HG02938 (cell line): ENCODE data around the gene TOP1.

Source experiments
- ATAC-seq: cut with Tn5 transposase; IDR thresholded peaks from one replicate; pipeline ENCODE4 v1.9.1; 2021; ENCODE audit warnings: mild to moderate bottlenecking, moderate library complexity; ENCODE audit not compliant: unreplicated experiment

Gene TOP1

GRCh38 chr20:41028359-41029149 is at the start of gene TOP1:
TSS of gene TOP1 (plus strand) at chr20:41028822. CDS start at chr20:41029068, 246 bp downstream.
- ATAC-seq, result peak; percentile 95

GRCh38 chr20:40979247-40979646 is 49.4 kb upstream of the TOP1 start:
- ATAC-seq, result no peak

GRCh38 chr20:40980106-40980827 is 48.4 kb upstream of the TOP1 start:
- ATAC-seq, result no peak

GRCh38 chr20:40980828-40981310 is 47.8 kb upstream of the TOP1 start:
- no peak for ATAC-seq

DNA sequence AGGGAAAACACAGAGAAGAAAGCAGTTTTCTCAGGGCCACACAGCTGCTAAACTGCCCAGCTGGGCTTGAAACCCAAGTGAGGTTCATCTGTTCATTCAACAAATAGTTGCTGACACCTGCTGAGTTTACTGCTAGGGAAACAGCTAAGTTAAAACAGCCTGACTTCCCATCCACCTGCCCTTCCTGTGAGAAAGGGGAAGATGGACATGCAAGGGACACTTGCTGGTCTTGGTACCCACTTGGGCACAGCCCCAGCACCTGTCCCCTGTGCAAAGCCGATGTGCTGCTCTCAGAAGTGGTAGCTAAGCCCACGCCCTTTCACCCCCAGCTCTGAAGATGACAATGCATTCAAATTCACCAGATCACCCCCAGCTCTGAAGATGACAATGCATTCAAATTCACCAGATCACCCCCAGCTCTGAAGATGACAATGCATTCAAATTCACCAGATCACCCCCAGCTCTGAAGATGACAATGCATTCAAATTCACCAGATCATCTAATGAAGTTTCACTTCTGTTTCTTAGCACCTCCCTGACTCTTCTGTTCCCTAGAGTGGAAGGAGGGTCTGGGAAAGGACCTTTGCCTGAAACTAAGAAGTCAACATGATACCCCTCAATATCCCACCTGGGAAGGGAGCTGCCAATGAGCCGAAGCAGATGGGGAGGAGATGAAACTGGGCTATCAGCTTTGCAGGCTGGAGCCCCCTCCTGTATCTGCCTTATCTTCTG is 46.0 kb upstream of the TOP1 start:
- no peak for ATAC-seq

DNA sequence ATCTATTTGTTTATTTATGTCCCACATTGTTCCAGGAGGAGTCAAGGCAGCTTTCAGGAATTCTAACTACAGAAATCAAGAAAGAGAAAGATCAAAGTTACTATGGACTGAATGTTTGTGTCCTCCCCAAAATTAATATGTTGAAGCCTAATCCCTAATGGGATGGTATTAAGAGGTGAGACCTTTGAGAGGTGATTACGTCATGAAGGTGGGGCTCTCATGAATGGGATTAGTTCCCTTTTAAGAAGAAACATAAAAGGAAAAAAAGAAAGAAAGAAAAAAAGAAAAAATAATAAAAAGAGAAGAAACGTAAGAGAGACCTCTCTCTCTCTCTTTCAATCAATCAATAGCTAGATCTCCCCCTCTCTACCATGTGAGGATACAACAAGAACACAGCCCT is 44.7 kb upstream of the TOP1 start:
- ATAC-seq, result no peak

GRCh38 chr20:40984496-40984895 is 44.1 kb upstream of the TOP1 start:
- no peak for ATAC-seq

GRCh38 chr20:40986774-40987173 is 41.8 kb upstream of the TOP1 start:
- no peak for ATAC-seq

DNA sequence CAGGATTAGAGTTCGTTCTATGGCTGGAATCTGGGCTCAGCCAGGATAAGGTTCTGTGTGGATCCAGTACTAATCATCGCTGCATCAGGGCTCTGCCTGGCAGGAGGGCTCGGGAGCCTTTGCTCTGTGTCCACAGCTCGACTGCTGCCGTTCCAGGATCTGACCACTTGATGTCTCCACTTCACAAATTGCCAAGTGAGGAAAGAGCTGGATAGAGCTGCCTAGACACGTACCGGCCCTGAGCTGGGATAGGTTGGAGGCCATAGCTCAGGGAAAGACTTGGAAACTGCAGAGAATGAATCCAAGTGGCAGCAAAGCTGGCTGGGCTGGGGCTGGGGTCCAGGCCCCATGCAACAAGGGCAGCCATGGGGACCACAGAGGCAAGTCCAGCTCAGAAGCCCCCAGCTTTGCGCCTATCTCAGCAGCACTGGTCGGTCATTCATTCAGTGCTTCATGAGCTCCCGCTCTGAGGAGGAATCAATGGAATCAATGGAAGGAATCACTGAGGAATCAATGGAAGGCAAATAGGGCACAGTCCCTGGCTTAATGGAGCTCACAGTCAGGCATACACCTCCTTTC is 38.0 kb upstream of the TOP1 start:
- ATAC-seq, result no peak

- ATAC-seq, result peak; percentile 92
Observed at GRCh38 chr20:40991181-40991889, 37.3 kb upstream of the TOP1 start.

DNA sequence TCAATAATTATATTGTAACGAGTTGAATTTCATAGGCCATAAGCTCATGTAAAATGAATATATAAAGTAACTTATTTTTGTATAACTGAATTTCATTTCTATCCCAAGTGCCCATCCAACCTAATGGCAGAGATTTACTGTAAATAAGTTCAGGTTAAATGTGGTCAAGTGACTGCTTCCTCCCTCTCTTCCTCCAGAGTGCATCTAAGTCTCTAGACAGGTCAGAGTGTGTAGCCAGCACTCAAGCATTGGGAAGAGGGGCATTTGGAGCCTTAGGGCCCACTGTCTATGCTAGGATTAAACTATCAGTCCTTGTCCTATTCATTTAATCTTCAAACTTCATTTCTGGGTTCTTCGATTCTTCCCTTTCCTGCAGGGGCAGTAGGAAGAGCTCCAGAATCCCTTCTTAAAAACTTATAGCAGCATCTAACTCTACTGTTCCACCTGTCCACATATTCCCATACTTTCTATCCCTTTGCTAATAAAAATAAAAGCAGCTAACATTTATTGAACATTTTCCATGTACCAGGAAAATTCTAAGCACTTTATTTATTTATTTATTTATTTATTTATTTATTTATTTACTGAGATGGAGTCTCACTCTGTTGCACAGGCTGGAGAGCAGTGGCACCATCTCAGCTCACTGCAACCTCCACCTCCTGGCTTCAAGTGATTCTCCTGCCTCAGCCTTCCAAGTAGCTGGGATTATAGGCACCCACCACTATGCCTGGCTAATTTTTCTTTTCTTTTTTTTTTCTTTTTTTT is 36.1 kb upstream of the TOP1 start:
- no peak for ATAC-seq

DNA sequence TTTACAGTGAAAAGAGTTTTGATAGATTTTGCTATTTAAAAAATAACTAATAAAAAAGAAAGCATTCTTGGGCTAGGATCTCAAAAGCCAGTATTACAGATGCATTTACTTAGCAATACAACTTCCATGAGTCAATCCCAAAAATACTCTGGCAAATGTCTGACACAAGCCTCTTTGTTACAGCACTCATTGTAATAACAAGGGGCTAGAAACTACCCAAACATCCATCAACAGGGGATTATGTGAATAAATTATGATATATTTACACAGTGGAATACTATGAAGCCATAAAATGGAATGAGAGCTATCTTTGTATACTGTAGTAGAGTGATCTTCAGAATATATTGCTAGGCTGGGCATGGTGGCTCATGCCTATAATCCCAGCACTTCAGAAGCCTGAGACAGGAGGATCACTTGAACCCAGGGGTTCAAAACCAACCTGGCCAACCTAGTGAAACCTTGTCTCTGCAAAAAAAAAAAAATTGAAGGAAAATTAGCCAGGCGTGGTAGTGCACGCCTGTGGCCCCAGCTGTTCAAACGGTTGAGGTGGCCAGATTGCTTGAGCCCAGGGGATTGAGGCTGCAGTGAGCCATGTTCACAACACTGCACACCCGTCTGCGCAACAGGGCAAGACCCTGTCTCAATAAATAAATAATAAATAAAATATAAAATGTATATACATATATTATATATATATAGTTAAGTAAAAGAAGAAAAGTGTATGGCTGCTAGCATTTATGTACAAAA is 34.7 kb upstream of the TOP1 start:
- ATAC-seq, result no peak

GRCh38 chr20:40996326-40996725 is 32.3 kb upstream of the TOP1 start:
- no peak for ATAC-seq

- ATAC-seq, result no peak
Observed at GRCh38 chr20:40997116-40997515, 31.5 kb upstream of the TOP1 start.

DNA sequence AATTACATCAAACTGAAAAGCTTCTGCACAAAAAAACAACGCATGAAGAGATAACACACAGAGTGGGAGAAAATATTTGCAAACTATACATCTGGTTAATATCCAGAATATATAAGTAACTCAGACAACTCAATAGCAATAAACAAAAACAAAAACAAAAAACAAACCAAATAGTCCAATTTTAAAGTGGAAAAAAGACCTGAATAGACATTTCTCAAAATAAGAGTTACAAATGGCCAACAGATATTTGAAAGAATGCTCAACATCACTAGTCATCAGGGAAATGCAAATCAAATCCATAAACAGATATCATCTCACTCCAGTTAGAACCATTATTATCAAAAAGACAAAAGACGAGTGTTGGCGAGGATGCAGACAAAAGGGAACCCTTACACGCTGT is 28.8 kb upstream of the TOP1 start:
- no peak for ATAC-seq

DNA sequence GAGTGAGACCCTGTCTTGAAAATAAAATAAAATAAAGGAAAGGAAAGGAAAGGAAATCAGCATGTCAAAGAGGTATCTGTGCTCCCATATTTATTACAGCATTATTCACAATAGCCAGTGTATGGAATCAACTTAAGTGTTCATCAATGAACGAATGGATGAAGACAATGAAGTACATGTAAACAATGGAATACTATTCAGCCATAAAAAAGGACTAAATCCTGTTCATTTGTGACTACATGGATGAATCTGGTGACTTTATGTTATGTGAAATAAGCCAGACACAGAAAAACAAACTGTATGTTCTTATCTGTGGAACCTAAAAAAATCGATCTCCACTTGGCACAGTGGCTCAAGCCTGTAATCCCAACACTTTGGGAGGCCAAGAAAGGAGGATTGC is 28.0 kb upstream of the TOP1 start:
- no peak for ATAC-seq

DNA sequence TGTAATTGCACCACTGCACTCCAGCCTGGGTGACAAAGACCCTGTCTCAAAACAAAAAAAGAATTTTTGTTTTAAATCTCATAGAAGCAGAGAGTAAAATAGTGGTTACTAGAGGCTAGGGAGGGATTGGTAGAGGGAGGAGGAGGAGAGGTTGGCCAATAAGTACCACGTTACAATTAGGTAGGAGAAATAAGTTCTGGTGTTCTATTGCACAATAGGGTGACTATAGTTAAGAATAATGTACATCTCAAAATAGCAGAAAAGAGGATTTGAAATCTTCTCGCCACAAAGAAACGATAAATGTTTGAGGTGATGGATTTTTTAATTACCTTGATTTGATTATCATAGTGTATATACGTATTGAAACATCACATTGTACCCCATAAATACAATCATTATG is 27.1 kb upstream of the TOP1 start:
- no peak for ATAC-seq

DNA sequence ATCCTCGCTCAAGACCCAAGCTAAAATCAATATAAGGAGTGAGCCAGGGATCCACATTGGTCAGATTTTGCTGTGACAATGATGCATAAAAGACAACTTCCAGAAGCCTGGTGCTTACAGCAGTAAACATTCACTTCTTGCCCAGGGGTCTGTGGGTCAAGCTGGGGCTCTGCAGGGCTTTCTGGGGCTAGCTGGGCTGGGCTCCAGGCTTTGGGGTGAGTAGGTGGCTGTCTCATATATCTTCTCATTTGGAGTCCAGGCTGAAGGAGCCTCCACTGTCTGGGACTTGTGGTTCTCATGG is 25.8 kb upstream of the TOP1 start:
- ATAC-seq, result no peak
